HepG2 (cell line): ENCODE measurements around the gene ID4. TPM values are rescaled to one million over a fixed set of nuclear protein-coding genes. Genes with fewer than 3 reads are reported as not detected.

Experiments
- ATF7-NPFF ChIP-seq: sonication (generic); formaldehyde crosslinking; IDR thresholded peaks from 2 replicates; pipeline ENCODE4 v1.8.1; 2023; ENCODE audit warnings: mild to moderate bottlenecking, low read depth, missing genetic modification reagents, moderate library complexity
- CBFB ChIP-seq: sonication (generic); formaldehyde crosslinking; IDR thresholded peaks from 2 replicates; pipeline ENCODE4 v1.4.0; 2020; ENCODE audit warnings: missing genetic modification reagents
- FOXA1 ChIP-seq, 2 experiments: fragments of 450-650 bp in 1 of 2; sonication (generic) in 1 of 2; formaldehyde crosslinking in 1 of 2; IDR thresholded peaks; 2 replicates each; pipeline versions ENCODE4 v1.4.0 to v1.6.1; 2016 to 2020; ENCODE audit warnings: missing genetic modification reagents in 1 of 2
- GTF2F1 ChIP-seq: fragments of 150-350 bp; IDR thresholded peaks from 2 replicates; pipeline ENCODE4 v1.6.1; 2014; ENCODE audit warnings: low read length
- MYNN ChIP-seq: sonication (generic); formaldehyde crosslinking; IDR thresholded peaks from 2 replicates; pipeline ENCODE4 v1.4.0; 2020; ENCODE audit warnings: mild to moderate bottlenecking, low read depth, missing genetic modification reagents
- RBFOX2 ChIP-seq: fragments of 200-400 bp; formaldehyde crosslinking; IDR thresholded peaks from 2 replicates; pipeline ENCODE4 v1.6.1; 2017; ENCODE audit warnings: low read depth, mild to moderate bottlenecking, low read length
- SP4 ChIP-seq: sonication (generic); formaldehyde crosslinking; IDR thresholded peaks from 2 replicates; pipeline ENCODE4 v1.8.1; 2023; ENCODE audit warnings: mild to moderate bottlenecking, missing genetic modification reagents
- STAT5B ChIP-seq: sonication (generic); formaldehyde crosslinking; IDR thresholded peaks from 2 replicates; pipeline ENCODE4 v1.4.0; 2020; ENCODE audit warnings: missing genetic modification reagents
- ZNF224 ChIP-seq: sonication (generic); formaldehyde crosslinking; IDR thresholded peaks from 2 replicates; pipeline ENCODE4 v1.5.0; 2020; ENCODE audit warnings: mild to moderate bottlenecking, missing genetic modification reagents
- ZSCAN21 ChIP-seq: sonication (generic); formaldehyde crosslinking; IDR thresholded peaks from 2 replicates; pipeline ENCODE4 v1.8.0; 2022; ENCODE audit warnings: mild to moderate bottlenecking, missing genetic modification reagents, moderate library complexity, borderline replicate concordance
- polyA plus RNA-seq, 8 experiments: library from polyadenylated mRNA; depleted of rRNA in 3 of 8; stranded (reverse) in 7 of 8; unstranded in 1 of 8; fragments of >200 nt; fragmentation: Illumina TruSeq in 4 of 8; extraction: Trizol in 4 of 8; gene quantifications; 2 replicates each; pipeline versions ENCODE4 v1.2.1 to v1.2.3, GENCODE V29; 2011 to 2016; ENCODE audit warnings: low read depth in 4 of 8, missing spikeins in 1 of 8, mixed read lengths in 1 of 8; ENCODE audit not compliant: insufficient read depth in 1 of 8
- total RNA-seq, 5 experiments: library from RNA; depleted of rRNA; stranded (reverse); fragments of >200 nt; fragmentation: Illumina TruSeq; extraction: Trizol; gene quantifications; 2 replicates each; pipeline ENCODE4 v1.2.3, GENCODE V29; 2016; ENCODE audit warnings: low read depth in 1 of 5
- TF ChIP-seq, protein P1 (sequence below): sonication (generic); formaldehyde crosslinking; IDR thresholded peaks from 2 replicates; pipeline ENCODE4 v1.5.1; 2020; ENCODE audit warnings: mild to moderate bottlenecking, missing genetic modification reagents, moderate library complexity
- TF ChIP-seq, protein P2 (sequence below): sonication (generic); formaldehyde crosslinking; conservative IDR thresholded peaks from 2 replicates; pipeline ENCODE4 v1.8.1; 2023; ENCODE audit warnings: missing genetic modification reagents
- TF ChIP-seq, protein P3 (sequence below): sonication (generic); formaldehyde crosslinking; conservative IDR thresholded peaks from 2 replicates; pipeline ENCODE4 v1.8.0; 2022; ENCODE audit warnings: low read depth, missing genetic modification reagents
- TF ChIP-seq, protein P4 (sequence below), 2 experiments: sonication (generic) in 1 of 2; formaldehyde crosslinking in 1 of 2; IDR thresholded peaks; 2 replicates each; pipeline versions ENCODE4 v1.6.1 to v1.9.0; 2014 to 2022; ENCODE audit warnings: antibody characterized with exemption in 1 of 2, borderline replicate concordance in 1 of 2, inconsistent platforms in 1 of 2, low read depth in 1 of 2, missing genetic modification reagents in 1 of 2

ID4 gene
- total and polyA plus RNA-seq, 2 of the 13 experiments (the other 11 are each of a cell fraction or from before 2014, with no cell fraction given): 0.20 to 0.44 TPM

DNA sequence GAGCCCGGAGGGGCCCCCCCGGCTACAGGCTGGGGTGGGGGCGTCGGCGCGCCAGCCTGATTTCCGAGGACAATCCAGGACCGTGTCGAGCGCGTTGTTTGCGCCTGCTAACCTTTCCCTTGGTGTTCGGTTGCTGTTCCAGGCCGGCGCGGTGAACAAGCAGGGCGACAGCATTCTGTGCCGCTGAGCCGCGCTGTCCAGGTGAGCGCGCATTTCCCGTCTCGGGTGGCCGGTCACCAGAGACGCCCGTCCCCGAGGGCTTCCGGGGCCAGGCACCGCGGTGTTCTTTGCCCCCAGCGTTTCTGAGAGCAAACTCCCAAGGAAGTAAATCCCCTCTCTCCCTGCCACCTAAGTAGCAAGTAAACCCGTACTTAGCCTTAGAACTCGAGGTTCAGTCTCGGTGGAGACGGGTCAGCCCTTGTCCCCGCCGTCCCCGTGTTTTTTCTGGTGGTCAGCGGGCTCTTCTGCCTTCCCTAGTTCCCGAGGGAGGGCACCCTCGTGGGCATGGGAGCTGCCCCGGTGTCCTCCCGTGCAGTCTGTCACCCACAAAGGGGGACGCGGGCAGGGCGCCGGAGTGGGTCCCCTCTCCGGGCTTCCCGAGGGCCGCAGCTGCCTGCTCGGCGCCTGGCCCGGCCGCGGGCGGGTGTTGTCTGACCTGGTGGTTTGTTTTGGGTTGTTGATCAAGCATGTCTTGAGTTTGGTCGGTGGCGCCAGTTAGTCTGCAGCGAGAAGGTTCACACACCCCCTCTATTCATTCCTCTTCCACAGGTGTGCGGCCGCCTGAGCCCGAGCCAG is 1.5 kb downstream of the ID4 start (continued):
- TF ChIP-seq, protein P1, sequence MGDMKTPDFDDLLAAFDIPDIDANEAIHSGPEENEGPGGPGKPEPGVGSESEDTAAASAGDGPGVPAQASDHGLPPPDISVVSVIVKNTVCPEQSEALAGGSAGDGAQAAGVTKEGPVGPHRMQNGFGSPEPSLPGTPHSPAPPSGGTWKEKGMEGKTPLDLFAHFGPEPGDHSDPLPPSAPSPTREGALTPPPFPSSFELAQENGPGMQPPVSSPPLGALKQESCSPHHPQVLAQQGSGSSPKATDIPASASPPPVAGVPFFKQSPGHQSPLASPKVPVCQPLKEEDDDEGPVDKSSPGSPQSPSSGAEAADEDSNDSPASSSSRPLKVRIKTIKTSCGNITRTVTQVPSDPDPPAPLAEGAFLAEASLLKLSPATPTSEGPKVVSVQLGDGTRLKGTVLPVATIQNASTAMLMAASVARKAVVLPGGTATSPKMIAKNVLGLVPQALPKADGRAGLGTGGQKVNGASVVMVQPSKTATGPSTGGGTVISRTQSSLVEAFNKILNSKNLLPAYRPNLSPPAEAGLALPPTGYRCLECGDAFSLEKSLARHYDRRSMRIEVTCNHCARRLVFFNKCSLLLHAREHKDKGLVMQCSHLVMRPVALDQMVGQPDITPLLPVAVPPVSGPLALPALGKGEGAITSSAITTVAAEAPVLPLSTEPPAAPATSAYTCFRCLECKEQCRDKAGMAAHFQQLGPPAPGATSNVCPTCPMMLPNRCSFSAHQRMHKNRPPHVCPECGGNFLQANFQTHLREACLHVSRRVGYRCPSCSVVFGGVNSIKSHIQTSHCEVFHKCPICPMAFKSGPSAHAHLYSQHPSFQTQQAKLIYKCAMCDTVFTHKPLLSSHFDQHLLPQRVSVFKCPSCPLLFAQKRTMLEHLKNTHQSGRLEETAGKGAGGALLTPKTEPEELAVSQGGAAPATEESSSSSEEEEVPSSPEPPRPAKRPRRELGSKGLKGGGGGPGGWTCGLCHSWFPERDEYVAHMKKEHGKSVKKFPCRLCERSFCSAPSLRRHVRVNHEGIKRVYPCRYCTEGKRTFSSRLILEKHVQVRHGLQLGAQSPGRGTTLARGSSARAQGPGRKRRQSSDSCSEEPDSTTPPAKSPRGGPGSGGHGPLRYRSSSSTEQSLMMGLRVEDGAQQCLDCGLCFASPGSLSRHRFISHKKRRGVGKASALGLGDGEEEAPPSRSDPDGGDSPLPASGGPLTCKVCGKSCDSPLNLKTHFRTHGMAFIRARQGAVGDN: peak; percentile 76
- no peak for TF ChIP-seq ATF7-NPFF
- TF ChIP-seq, protein P2, sequence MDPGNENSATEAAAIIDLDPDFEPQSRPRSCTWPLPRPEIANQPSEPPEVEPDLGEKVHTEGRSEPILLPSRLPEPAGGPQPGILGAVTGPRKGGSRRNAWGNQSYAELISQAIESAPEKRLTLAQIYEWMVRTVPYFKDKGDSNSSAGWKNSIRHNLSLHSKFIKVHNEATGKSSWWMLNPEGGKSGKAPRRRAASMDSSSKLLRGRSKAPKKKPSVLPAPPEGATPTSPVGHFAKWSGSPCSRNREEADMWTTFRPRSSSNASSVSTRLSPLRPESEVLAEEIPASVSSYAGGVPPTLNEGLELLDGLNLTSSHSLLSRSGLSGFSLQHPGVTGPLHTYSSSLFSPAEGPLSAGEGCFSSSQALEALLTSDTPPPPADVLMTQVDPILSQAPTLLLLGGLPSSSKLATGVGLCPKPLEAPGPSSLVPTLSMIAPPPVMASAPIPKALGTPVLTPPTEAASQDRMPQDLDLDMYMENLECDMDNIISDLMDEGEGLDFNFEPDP: no peak
- no peak for TF ChIP-seq ZSCAN21 (CRISPR knock-in tag)
- TF ChIP-seq, protein P3, sequence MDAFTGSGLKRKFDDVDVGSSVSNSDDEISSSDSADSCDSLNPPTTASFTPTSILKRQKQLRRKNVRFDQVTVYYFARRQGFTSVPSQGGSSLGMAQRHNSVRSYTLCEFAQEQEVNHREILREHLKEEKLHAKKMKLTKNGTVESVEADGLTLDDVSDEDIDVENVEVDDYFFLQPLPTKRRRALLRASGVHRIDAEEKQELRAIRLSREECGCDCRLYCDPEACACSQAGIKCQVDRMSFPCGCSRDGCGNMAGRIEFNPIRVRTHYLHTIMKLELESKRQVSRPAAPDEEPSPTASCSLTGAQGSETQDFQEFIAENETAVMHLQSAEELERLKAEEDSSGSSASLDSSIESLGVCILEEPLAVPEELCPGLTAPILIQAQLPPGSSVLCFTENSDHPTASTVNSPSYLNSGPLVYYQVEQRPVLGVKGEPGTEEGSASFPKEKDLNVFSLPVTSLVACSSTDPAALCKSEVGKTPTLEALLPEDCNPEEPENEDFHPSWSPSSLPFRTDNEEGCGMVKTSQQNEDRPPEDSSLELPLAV (CRISPR knock-in tag): no peak
- peak; percentile 67 for TF ChIP-seq SP4 (CRISPR knock-in tag)
- TF ChIP-seq RBFOX2: peak; percentile 44; the same call in 1 of the 2 replicates
- TF ChIP-seq MYNN (CRISPR knock-in tag): no peak
- TF ChIP-seq, protein P4, sequence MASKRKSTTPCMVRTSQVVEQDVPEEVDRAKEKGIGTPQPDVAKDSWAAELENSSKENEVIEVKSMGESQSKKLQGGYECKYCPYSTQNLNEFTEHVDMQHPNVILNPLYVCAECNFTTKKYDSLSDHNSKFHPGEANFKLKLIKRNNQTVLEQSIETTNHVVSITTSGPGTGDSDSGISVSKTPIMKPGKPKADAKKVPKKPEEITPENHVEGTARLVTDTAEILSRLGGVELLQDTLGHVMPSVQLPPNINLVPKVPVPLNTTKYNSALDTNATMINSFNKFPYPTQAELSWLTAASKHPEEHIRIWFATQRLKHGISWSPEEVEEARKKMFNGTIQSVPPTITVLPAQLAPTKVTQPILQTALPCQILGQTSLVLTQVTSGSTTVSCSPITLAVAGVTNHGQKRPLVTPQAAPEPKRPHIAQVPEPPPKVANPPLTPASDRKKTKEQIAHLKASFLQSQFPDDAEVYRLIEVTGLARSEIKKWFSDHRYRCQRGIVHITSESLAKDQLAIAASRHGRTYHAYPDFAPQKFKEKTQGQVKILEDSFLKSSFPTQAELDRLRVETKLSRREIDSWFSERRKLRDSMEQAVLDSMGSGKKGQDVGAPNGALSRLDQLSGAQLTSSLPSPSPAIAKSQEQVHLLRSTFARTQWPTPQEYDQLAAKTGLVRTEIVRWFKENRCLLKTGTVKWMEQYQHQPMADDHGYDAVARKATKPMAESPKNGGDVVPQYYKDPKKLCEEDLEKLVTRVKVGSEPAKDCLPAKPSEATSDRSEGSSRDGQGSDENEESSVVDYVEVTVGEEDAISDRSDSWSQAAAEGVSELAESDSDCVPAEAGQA (IDR thresholded peaks at IDR 0.05; ENCODE audit: low read depth): no peak
- TF ChIP-seq, protein P4 (CRISPR knock-in tag; IDR thresholded peaks at IDR 0.05; ENCODE audit: borderline replicate concordance): no peak; the same call in 1 of the 2 replicates
- TF ChIP-seq FOXA1 (IDR thresholded peaks at IDR 0.05): no peak
- peak; percentile 62 for TF ChIP-seq FOXA1 (CRISPR knock-in tag; IDR thresholded peaks at IDR 0.05)
- peak; percentile 81 for TF ChIP-seq ZNF224 (CRISPR knock-in tag)
- TF ChIP-seq STAT5B (CRISPR knock-in tag): no peak
- TF ChIP-seq GTF2F1: no peak
- no peak for TF ChIP-seq CBFB
